GM19099 (cell line): Measurements from ENCODE around the gene CRYBA4.

Source experiments
- POLR2A ChIP-seq: IDR thresholded peaks from 3 replicates; pipeline ENCODE4 v1.6.1; 2011; ENCODE audit warnings: low read depth; ENCODE audit not compliant: insufficient read length; ENCODE audit errors: extremely low read depth

CRYBA4 gene

DNA sequence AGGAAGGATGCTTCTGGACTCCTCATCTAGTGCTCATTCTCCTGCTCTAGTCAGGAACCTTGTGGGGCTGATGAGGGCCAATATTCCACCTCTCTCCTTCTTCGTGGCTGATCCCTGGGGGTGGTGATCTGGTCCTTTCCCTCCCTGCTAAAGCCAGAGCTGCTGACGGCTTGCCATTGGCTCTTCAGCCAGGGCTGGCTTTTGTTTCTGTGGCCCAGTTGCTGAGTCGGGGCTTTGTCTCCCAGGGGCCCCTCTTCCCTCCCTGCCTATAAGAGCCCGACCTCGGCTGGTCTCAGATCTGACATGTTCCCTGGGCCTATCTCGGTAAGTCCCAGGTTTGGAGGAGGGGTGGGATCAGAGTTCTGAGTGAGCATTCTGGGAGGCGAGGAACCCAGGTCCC is at the start of gene CRYBA4:
Gene CRYBA4 (plus strand): TSS at position 301 of the 400 bp plus-strand sequence. CDS start 634 bp downstream, outside the sequence.
- no peak for TF ChIP-seq POLR2A

DNA sequence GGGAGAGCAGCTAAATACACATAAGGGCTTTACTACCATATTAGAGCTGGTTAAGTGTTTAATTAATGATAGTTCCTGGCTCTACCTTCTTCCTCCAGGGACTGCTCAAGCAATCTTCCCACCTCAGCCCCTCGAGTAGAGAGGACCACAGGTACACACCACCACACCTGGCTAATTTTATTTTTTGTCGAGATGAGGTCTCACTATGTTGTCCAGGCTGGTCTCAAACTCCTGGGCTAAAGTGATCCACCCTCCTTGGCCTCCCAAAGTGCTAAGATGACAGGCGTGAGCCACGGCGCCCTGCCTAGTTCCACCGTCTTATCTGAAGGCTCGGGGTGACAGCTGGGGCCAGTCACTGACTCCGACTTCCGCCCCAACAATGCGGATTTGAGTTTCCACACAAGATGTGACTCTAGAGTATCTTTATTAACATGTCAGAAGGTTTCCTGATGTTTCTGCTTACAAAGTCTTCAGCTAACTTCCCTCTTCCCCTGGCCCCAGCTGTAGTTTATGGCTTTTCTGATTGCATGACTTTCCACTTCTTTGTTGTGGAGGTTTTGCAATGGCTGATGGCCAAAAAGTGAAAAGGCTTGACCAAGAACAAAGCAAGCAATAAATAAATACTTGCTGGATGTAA is 48.6 kb upstream of the CRYBA4 start:
- no peak for TF ChIP-seq POLR2A

DNA sequence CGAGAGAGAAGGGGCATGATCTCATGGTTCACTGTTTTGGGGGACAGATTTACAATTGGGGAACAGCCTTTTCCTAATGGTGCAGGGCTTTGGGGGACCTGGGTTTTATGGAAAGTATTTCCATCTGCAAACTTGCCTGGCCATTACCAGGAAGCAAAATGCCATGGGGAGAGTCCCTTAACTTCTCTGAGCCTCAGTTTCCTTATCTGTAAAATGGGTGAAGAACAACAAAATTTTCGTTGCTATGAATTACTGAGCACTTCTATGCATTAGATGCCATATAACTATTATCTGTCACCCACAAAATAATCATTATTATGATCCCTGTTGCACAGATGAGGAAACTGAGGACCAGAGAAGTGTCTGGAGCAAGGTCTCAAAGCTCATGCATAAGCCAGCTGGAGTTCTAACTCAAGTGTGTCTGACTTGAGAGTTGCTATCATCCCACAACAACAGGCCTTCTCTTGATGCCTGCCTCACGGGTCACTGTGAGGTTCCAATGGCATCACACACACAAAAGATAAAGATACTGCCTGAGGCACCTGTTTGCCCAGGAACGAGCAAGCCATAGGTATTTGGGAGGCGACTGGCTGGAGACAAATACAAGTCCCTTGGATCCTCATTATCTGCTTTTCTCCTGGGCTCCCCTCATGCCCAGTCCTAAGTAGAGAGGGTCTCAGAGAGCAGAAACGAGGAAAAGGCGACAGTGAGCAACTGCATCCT is 47.6 kb upstream of the CRYBA4 start:
- no peak for TF ChIP-seq POLR2A

GRCh38 chr22:26576026-26576680 is 45.6 kb upstream of the CRYBA4 start:
- no peak for TF ChIP-seq POLR2A

- no peak for TF ChIP-seq POLR2A
Measured at GRCh38 chr22:26577081-26577480, 44.7 kb upstream of the CRYBA4 start.

DNA sequence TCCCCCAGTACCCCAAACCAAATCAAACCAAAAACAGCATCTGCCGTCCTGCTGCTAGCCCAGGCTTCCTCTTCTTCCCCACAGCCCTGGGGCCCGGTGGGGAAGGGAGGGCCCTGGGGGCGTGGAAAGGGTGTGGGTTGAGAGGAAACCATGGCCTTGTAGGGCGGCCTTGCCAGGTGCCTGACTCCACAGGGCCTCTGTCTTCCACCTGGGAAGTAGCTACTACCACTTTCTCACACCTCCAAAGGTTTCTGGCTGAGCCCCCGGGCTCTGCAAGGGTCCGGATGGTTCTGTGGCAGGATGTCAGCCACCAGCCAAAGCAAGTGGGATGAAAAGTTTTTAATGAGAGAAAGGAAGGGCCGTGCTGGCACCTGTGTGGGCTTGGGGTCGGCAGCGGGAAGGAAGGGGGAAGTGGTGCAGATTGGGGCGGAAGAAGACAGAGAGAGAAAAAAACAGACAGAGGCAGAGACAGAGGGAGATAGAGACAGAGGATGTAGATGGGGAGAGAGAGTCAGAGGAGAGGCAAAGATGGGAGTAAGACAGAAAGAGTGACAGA is 42.4 kb upstream of the CRYBA4 start:
- TF ChIP-seq POLR2A = no peak

GRCh38 chr22:26580240-26580962 is 41.4 kb upstream of the CRYBA4 start:
- TF ChIP-seq POLR2A = no peak

DNA sequence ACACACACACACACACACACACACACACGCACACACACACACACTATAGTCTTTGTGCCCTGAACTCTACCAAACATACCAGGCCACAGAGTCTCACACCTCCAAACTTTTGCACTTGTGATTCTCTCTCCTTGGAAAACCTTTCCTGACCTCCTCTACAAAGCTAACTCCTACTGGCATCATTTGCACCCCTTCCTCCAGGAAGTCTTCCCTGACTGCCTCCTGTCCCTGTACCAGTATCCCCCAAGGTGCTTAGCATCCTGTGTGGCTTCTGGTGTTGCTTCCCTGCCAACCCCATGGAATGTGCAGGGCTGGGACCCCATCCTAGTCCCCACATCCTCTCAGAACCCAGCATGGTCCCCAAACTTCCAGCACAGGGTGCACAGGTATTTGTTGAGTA is 40.7 kb upstream of the CRYBA4 start:
- no peak for TF ChIP-seq POLR2A

DNA sequence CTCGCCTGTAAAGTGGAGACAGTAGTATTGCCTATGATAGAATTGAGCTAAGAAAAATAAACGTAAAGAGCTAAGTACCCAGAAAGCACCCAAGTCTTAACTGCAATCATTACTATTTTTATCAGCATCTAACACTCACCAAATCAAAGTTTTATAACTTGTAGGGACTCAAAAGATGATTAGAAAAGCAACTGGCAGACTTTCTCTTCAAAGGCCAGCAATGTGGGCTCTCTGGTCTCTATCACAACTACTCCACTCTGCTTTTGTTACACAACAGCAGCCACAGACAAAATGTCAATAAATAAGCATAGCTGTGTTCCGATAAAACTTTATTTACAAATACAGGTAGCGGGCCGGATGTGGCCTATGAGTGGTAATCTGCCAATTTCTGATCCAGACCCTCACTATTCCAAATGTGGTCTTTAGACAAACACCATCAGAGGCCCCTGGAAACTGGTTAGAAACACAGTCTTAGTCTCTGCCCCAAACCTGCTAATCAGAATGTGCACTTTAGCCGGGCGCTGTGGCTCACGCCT is 40.1 kb upstream of the CRYBA4 start:
- TF ChIP-seq POLR2A = no peak

DNA sequence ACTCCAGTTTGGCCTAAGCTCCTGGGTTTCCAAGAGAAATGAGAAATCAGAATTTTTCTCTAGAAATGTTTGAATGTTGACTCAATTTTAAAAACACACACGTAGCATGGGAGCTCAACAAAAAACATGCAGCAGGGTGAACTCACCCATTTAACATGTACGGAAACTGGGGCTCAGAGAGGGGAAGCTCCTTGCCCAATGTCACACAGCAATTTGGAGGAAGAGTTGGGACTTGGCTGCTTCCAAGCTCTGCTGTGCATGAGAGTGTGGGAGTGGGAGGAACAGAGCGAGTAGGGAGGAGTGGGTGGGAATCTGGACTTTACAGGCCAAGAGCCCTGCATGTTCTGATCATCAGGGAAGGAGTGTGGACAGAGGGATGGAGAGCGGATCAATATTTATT is 37.8 kb upstream of the CRYBA4 start:
- TF ChIP-seq POLR2A = no peak

GRCh38 chr22:26585104-26585790 is 36.5 kb upstream of the CRYBA4 start:
- TF ChIP-seq POLR2A = no peak

DNA sequence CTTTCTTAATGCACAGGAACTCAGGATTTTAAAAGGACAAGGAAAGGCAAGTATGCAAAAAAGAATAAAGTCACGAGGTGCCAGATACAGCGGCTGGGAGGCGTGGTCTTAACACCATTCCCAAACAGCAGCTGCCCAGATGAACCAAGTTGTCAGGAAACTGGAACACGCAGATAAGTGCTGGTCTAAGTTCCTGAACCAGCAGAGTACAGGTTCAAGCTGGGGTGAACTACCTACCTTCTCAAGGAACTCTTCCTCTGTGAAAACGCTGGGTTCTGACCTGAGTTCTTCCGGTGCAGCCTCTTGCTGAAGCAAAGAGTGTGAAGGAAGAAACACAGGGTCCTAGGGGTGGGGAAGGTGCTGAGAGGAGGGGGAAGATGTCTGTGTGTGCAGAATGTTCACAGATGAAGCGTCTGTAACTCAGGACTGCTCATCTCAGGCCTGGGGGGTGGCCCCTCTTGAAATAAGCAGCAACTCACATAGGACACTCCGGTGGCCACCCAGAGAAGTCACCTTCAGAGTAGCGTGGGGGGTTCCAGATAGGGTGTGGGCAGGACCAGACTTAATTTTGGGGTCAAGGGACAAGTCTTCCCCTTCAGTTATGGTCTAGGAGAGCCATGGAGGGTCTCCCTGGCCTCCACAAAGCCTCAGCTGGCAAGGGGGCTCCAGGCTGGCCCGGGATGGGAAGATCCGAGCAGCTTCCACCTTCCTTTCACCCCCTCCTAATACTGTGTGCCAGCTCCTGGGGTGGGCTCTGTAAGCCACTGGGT is 35.0 kb upstream of the CRYBA4 start:
- no peak for TF ChIP-seq POLR2A

- TF ChIP-seq POLR2A = no peak
Measured at GRCh38 chr22:26587991-26588613, 33.7 kb upstream of the CRYBA4 start.
